ENCODE measurements around the gene SAT1.

The SAT1 gene

DNA sequence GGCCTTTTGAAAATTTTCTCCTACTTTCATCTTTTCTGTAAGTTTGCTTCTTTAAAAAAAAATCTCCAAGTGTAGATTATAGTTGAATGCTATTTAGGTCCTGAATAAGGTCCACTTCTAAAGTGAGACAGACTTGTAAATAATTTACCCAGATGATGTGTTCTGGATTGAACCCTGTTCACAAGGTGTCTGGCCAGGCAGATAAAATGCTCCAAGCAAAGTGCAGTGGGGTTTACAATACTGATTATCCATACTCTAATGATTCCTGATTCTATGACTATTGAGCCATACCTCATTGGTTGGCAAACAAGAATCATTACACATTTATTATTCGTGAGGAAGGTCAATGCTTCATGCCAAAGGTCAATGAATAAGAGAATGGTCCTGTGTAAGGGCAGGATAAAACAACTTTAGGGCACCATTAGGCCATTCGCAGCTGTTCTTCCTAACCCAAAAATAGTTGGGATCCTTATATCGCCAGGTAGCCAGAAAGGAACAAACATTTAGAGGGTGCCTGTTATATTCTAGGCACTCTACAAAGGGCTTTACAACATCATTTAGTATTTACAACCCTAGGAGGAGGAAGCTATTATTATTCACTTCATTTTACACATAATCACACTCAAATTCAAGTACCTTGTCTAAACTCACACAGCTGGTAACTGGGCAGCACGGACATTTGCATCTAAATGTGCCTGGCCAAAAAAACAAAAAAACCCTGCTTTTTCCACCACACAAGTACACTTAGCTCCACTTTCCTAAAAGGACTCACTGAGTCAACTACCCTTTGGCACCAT lies 18.6 kb upstream of the SAT1 start:
- no peak overlapping the region for H3K9ac ChIP-seq
- no peak overlapping the region for H3K27ac ChIP-seq
- H3K36me3 ChIP-seq (ENCODE audit: insufficient read depth), result no peaks in the 10 kb centered on the region
- no peaks in the 10 kb centered on the region for H3K4me1 ChIP-seq (ENCODE audit: low read depth, poor library complexity, severe bottlenecking)
- H4K20me1 ChIP-seq (ENCODE audit: insufficient read depth), result no peaks in the 10 kb centered on the region
- no peaks in the 10 kb centered on the region for H3K27me3 ChIP-seq (ENCODE audit: insufficient read depth, low read depth)
- H3K4me3 ChIP-seq (IDR thresholded peaks at IDR 0.05; ENCODE audit: insufficient read depth, low read depth, low read length), result no peak overlapping the region
- H2AFZ ChIP-seq (ENCODE audit: low read depth), result no peak overlapping the region
- H3K79me2 ChIP-seq (ENCODE audit: insufficient read depth, low read depth), result no peaks in the 10 kb centered on the region
- H3K4me2 ChIP-seq, result no peak overlapping the region
- TF ChIP-seq, protein P1, sequence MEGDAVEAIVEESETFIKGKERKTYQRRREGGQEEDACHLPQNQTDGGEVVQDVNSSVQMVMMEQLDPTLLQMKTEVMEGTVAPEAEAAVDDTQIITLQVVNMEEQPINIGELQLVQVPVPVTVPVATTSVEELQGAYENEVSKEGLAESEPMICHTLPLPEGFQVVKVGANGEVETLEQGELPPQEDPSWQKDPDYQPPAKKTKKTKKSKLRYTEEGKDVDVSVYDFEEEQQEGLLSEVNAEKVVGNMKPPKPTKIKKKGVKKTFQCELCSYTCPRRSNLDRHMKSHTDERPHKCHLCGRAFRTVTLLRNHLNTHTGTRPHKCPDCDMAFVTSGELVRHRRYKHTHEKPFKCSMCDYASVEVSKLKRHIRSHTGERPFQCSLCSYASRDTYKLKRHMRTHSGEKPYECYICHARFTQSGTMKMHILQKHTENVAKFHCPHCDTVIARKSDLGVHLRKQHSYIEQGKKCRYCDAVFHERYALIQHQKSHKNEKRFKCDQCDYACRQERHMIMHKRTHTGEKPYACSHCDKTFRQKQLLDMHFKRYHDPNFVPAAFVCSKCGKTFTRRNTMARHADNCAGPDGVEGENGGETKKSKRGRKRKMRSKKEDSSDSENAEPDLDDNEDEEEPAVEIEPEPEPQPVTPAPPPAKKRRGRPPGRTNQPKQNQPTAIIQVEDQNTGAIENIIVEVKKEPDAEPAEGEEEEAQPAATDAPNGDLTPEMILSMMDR (conservative IDR thresholded peaks at IDR 0.05; ENCODE audit: low read depth, low read length), result no peak

DNA sequence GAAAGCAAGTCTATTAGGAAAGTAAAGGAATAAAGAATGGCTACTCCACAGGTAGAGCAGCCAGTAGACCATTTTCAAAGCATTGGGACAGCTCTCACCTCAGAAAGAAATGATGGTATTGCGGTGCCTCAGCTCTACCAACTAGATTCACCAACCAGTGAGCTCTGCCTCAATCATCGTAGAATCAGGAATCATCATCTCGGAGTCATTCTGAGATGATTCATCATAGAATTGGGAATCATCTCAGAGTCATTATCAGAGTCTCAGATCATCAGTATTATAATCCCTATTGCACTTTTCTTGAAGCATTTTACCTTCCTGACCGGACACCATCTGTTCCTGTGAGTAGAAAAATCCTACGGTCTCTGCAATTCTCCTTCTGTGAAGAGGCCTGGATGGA lies 17.5 kb upstream of the SAT1 start:
- H3K27ac ChIP-seq, result no peak overlapping the region

GRCh38 chrX:23765868-23766267 lies 17.1 kb upstream of the SAT1 start:
- no peak overlapping the region for H3K27ac ChIP-seq
- H3K4me3 ChIP-seq (IDR thresholded peaks at IDR 0.05; ENCODE audit: insufficient read depth, low read depth, low read length), result no peak overlapping the region
- H4K20me1 ChIP-seq (ENCODE audit: insufficient read depth), result no peaks in the 10 kb centered on the region
- H3K27me3 ChIP-seq (ENCODE audit: insufficient read depth, low read depth), result no peaks in the 10 kb centered on the region
- no peaks in the 10 kb centered on the region for H3K36me3 ChIP-seq (ENCODE audit: insufficient read depth)
- no peaks in the 10 kb centered on the region for H3K4me1 ChIP-seq (ENCODE audit: low read depth, poor library complexity, severe bottlenecking)
- no peak overlapping the region for H3K4me2 ChIP-seq
- H3K9ac ChIP-seq, result no peak overlapping the region
- TF ChIP-seq, protein P1 (conservative IDR thresholded peaks at IDR 0.05; ENCODE audit: low read depth, low read length), result no peak
- H2AFZ ChIP-seq (ENCODE audit: low read depth), result no peak overlapping the region
- H3K79me2 ChIP-seq (ENCODE audit: insufficient read depth, low read depth), result no peaks in the 10 kb centered on the region

More for the DNA sequence above, 17.5 kb upstream of the SAT1 start:
- no peak overlapping the region for H3K9ac ChIP-seq
- H3K4me2 ChIP-seq, result no peak overlapping the region
- no peaks in the 10 kb centered on the region for H3K36me3 ChIP-seq (ENCODE audit: insufficient read depth)
- no peaks in the 10 kb centered on the region for H4K20me1 ChIP-seq (ENCODE audit: insufficient read depth)
- no peaks in the 10 kb centered on the region for H3K79me2 ChIP-seq (ENCODE audit: insufficient read depth, low read depth)
- no peaks in the 10 kb centered on the region for H3K27me3 ChIP-seq (ENCODE audit: insufficient read depth, low read depth)
- H2AFZ ChIP-seq (ENCODE audit: low read depth), result no peak overlapping the region
- H3K4me3 ChIP-seq (IDR thresholded peaks at IDR 0.05; ENCODE audit: insufficient read depth, low read depth, low read length), result no peak overlapping the region
- TF ChIP-seq, protein P1 (conservative IDR thresholded peaks at IDR 0.05; ENCODE audit: low read depth, low read length), result no peak
- H3K4me1 ChIP-seq (ENCODE audit: low read depth, poor library complexity, severe bottlenecking), result no peaks in the 10 kb centered on the region

DNA sequence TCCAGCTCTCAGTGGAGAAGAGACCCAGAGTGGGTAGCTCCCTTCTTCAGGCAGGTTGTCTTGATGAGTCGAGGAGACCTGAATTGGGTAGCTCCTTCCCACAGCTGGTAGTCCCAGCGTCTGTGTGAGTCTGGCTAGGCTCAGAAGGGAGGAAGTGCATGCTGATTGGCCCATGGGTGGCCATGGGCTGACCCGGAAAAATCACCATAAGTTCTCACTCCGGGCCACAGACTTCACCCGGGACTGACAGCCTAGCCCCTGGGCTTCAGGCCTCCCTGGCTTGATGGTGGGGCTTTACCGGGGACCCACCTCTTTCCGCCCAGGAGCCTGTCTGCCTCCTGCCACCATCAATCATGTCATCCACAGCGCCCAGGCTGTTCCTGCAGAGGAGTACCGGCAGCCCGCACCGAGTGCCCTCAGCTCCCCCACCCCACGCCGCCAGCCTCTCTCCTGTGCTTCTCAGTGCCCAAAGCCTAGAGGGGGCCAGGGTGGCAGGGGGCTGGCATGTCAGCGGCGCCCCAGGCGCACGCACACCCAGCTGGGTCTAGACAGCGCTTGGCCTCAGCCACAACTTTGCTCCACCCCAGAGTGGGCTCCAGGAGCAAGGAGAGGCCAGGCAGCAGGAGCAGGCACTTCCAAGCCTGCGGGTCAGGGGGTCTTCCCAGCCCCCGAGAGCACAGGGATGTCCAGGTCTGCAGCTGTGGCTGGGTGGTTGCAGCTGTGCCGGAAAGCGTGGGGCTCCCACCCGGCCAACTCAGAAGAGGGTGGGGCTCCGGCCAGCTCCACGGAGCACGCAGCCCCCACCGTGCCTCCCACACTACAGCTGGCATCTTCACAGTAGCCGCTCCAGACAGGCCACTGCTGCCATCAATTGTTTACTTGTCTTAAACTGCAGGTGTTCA lies 16.1 kb upstream of the SAT1 start:
- H3K27me3 ChIP-seq (ENCODE audit: insufficient read depth, low read depth), result no peaks in the 10 kb centered on the region
- no peak overlapping the region for H2AFZ ChIP-seq (ENCODE audit: low read depth)
- TF ChIP-seq, protein P1 (conservative IDR thresholded peaks at IDR 0.05; ENCODE audit: low read depth, low read length), result no peak
- no peak overlapping the region for H3K4me2 ChIP-seq
- H4K20me1 ChIP-seq (ENCODE audit: insufficient read depth), result no peaks in the 10 kb centered on the region
- H3K27ac ChIP-seq, result no peak overlapping the region
- H3K36me3 ChIP-seq (ENCODE audit: insufficient read depth), result no peaks in the 10 kb centered on the region
- no peaks in the 10 kb centered on the region for H3K4me1 ChIP-seq (ENCODE audit: low read depth, poor library complexity, severe bottlenecking)
- no peaks in the 10 kb centered on the region for H3K79me2 ChIP-seq (ENCODE audit: insufficient read depth, low read depth)
- H3K9ac ChIP-seq, result no peak overlapping the region
- H3K4me3 ChIP-seq (IDR thresholded peaks at IDR 0.05; ENCODE audit: insufficient read depth, low read depth, low read length), result no peak overlapping the region

Data from KMS-11 (cell line).